Thoracic aorta (tissue), 2 donors: ENCODE measurements around the gene SCAPER. TPM values are rescaled to one million over a fixed set of nuclear protein-coding genes. Genes with fewer than 3 reads are reported as not detected.
"Not testable (repeated sequence)": the region's sequence is repeated elsewhere in the genome, so short reads cannot be mapped to it uniquely, and the experiment has no call there.

Source experiments
- ATAC-seq: fragments of 150-250 bp; one replicate; pipeline ENCODE4 v1.8.0; 2017; ENCODE audit warnings: low read depth; ENCODE audit not compliant: insufficient number of reproducible peaks, low FRiP score
- DNase-seq: peaks from one replicate; pipeline ENCODE4 v3.0.0-alpha.2; 2020; ENCODE audit warnings: low spot score
- H3K27ac ChIP-seq, 2 donors: fragments of 200-600 bp; sonication (generic); 1 replicate in 1 of 2; 2 replicates in 1 of 2; pipeline ENCODE4 v1.5.1; 2016; ENCODE audit warnings: mild to moderate bottlenecking in 2 of 2, moderate library complexity in 2 of 2
- H3K27me3 ChIP-seq: fragments of 200-600 bp; sonication (generic); replicated peaks from 2 replicates; pipeline ENCODE4 v1.6.0; 2016; ENCODE audit warnings: mild to moderate bottlenecking; ENCODE audit not compliant: insufficient read depth
- H3K36me3 ChIP-seq: fragments of 200-600 bp; sonication (generic); one replicate; pipeline ENCODE4 v1.5.1; 2016
- H3K4me1 ChIP-seq, 2 donors: fragments of 200-600 bp; sonication (generic); 1 replicate in 1 of 2; 2 replicates in 1 of 2; pipeline versions ENCODE4 v1.5.1 to v1.6.0; 2016; ENCODE audit warnings: low read depth in 2 of 2, mild to moderate bottlenecking in 1 of 2; ENCODE audit not compliant: control insufficient read depth in 1 of 2
- H3K4me3 ChIP-seq: fragments of 200-600 bp; sonication (generic); 2 replicates; pipeline ENCODE4 v1.5.1; 2016; ENCODE audit warnings: mild to moderate bottlenecking
- H3K9me3 ChIP-seq: fragments of 200-600 bp; sonication (generic); 2 replicates; pipeline ENCODE4 v1.5.1; 2016
- total RNA-seq, 2 donors: library from RNA; depleted of rRNA; stranded (reverse); fragments of >200 nt; gene quantifications; one replicate each; pipeline versions ENCODE4 v1.1.0 to v1.2.3, GENCODE V29; 2016
- TF ChIP-seq, protein P1 (sequence below): fragments of 200-600 bp; sonication (generic); IDR thresholded peaks from one replicate; pipeline ENCODE4 v1.5.1; 2019; ENCODE audit warnings: antibody characterized with exemption

Gene SCAPER
- total RNA-seq, 2 donors from 2014 or later: 29.6 to 65.0 TPM

GRCh38 chr15:76898102-76898501 lies 7.0 kb downstream of the SCAPER start:
- no peak for DNase-seq
- Histone ChIP-seq H3K4me3 (no peak overlapping the region), H3K27ac (no peak overlapping the region), H3K36me3 (no peaks in the 10 kb centered on the region), H3K4me1 (peaks cover 0 to under 1% of the 10 kb centered on the region in 2 donors), H3K9me3 (no peaks in the 10 kb centered on the region), H3K27me3 (no peaks in the 10 kb centered on the region)
- no peak for ATAC-seq
- TF ChIP-seq, protein P1, sequence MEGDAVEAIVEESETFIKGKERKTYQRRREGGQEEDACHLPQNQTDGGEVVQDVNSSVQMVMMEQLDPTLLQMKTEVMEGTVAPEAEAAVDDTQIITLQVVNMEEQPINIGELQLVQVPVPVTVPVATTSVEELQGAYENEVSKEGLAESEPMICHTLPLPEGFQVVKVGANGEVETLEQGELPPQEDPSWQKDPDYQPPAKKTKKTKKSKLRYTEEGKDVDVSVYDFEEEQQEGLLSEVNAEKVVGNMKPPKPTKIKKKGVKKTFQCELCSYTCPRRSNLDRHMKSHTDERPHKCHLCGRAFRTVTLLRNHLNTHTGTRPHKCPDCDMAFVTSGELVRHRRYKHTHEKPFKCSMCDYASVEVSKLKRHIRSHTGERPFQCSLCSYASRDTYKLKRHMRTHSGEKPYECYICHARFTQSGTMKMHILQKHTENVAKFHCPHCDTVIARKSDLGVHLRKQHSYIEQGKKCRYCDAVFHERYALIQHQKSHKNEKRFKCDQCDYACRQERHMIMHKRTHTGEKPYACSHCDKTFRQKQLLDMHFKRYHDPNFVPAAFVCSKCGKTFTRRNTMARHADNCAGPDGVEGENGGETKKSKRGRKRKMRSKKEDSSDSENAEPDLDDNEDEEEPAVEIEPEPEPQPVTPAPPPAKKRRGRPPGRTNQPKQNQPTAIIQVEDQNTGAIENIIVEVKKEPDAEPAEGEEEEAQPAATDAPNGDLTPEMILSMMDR: no peak

GRCh38 chr15:76894174-76894573 lies 11.0 kb downstream of the SCAPER start:
- no peak overlapping the region for H3K4me3 ChIP-seq
- DNase-seq (no peak), ATAC-seq (no peak)
- H3K27ac ChIP-seq: no peak overlapping the region
- TF ChIP-seq, protein P1: no peak
- H3K9me3 ChIP-seq: no peaks in the 10 kb centered on the region
- no peaks in the 10 kb centered on the region for H3K4me1 ChIP-seq
- H3K27me3 ChIP-seq: no peaks in the 10 kb centered on the region
- no peaks in the 10 kb centered on the region for H3K36me3 ChIP-seq

DNA sequence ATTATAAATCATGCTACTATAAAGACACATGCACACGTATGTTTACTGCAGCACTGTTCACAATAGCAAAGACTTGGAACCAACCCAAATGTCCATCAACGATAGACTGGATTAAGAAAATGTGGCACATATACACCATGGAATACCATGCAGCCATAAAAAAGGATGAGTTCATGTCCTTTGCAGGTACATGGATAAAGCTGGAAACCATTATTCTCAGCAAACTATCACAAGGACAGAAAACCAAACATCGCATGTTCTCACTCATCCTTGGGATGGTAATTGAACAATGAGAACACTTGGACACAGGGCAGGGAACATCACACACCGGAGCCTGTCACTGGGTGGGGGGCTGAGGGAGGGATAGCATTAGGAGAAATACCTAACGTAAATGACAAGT lies 12.3 kb downstream of the SCAPER start:
- not testable (repeated sequence) for ATAC-seq, H3K9me3 ChIP-seq, DNase-seq, H3K4me1 ChIP-seq, H3K36me3 ChIP-seq, H3K4me3 ChIP-seq, H3K27me3 ChIP-seq, H3K27ac ChIP-seq

DNA sequence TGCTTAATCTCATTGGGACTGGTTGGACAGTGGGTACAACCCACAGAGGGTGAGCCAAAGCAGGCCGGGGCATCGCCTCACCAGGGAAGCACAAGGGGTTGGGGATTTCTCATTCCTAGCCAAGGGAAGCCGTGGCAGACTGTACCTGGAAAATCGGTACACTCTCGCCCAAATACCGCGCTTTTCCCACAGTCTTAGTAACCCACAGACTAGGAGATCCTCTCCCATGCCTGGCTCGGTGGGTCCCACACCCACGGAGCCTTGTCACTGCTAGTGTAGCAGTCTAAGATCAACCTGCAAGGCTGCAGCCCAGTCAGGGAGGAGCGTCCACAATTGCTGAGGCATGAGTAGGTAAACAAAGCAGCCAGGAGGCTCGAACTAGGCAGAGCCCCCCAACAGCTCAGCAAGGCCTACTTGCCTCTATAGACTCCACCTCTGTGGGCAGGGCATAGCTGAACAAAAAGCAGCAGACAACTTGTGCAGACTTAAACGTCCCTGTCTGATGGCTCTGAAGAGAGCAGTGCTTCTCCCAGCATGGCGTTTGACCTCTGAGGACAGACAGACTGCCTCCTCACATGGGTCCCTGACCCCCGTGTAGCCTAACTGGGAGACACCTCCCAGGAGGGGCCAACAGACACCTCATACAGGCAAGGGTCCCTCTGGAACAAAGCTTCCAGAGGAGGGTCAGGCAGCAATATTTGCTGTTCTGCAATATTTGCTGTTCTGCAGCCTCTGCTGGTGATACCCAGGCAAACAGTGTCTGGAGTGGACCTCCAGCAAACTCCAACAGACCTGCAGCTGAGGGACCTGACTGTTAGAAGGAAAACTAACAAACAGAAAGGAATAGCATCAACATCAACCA lies 17.6 kb downstream of the SCAPER start:
- not testable (repeated sequence) for DNase-seq, H3K4me3 ChIP-seq, H3K9me3 ChIP-seq, H3K27me3 ChIP-seq, H3K4me1 ChIP-seq, H3K27ac ChIP-seq, ATAC-seq, H3K36me3 ChIP-seq

DNA sequence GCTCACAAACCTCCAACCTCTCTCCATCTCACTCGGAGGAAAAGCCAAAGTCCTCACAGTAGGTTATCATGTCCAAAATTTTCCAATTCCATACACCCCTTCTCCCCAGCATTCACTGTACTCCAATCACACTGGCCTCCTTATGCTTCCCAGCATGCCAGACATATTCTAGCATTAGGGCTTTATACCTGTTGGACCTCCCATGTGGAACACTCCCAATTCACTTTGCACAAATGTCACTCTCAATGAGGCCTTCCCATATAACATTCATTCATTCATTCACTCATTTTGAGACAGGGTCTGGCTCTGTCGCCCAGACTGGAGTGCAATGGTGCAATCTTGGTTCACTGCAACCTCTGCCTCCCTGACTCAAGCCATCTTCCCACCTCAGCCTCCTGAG lies 19.9 kb downstream of the SCAPER start:
- H3K27ac ChIP-seq: no peak overlapping the region
- TF ChIP-seq, protein P1: no peak
- H3K4me3 ChIP-seq: no peak overlapping the region
- H3K27me3 ChIP-seq: no peaks in the 10 kb centered on the region
- DNase-seq: no peak
- no peaks in the 10 kb centered on the region for H3K4me1 ChIP-seq
- ATAC-seq: no peak
- peaks cover 14% of the 10 kb centered on the region for H3K36me3 ChIP-seq
- H3K9me3 ChIP-seq: no peaks in the 10 kb centered on the region

GRCh38 chr15:76875911-76876310 lies 29.2 kb downstream of the SCAPER start:
- no peak overlapping the region for H3K4me3 ChIP-seq
- no peaks in the 10 kb centered on the region for H3K36me3 ChIP-seq
- no peaks in the 10 kb centered on the region for H3K4me1 ChIP-seq
- no peaks in the 10 kb centered on the region for H3K9me3 ChIP-seq
- ATAC-seq (no peak), DNase-seq (no peak)
- H3K27ac ChIP-seq: no peak overlapping the region
- TF ChIP-seq, protein P1: no peak
- H3K27me3 ChIP-seq: no peaks in the 10 kb centered on the region

DNA sequence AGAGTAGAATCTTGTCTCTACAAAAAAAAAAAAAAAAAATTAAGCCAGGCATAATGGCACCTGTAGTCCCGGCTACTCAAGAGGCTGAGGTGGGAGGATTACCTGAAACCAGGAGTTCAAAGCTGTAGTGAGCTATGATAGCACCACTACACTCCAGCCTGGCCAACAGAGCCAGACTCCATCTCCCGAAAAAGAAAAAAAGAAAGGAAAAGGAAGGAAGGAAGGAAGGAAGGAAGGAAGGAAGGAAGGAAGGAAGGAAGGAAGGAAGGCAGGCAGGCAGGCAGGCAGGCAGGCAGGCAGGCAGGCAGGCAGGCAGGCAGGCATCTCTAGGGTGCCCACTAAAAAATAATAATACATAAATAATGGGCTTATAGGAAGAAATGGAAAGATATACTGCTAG lies 32.1 kb downstream of the SCAPER start:
- H3K27ac ChIP-seq, H3K4me3 ChIP-seq, DNase-seq, H3K36me3 ChIP-seq, H3K4me1 ChIP-seq, ATAC-seq, H3K27me3 ChIP-seq, H3K9me3 ChIP-seq: not testable (repeated sequence)
